SHP77 (cell line): Measurements from ENCODE around the gene BRSK1.

Source experiments
- DNase-seq, 2 experiments: peaks; one replicate each; lab custom pipeline; 2025; lab: John Stamatoyannopoulos, UW

Gene BRSK1

DNA sequence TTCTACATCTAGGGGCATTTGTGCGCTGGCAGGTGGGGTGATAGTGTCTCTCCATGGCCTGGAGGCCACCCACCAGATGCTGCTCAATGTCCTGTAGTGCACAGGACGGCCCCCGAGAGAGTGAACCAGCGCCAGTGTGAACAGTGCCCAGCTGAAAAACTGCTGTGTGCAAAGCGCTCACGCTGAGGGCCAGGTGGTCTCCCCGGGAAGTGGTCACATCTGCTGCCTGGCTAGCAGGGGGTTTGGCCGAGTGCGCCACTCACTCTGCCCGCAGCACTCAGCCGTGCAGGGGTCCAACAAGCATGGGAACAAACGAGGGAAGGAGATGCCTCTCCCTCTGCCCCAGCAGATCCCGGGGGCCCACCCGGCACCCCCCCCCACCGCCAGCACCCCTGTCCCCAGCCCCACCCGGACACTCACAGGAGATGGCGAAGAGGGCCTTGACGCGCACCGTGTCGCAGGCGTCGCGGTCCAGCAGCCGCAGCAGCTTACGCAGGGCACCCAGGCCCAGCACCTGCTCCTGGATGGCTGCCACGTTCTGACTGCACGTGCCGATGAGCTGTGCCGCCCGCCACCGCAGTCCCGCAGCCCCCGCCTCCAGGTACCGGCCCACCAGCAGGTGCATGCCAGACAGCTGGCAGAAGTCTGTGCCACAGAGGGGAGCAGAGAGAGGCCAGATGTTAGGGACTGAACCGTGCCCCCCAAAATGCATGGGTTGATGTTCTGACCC lies 9.7 kb upstream of the BRSK1 start:
- DNase-seq, result peak; percentile 47 to 60

DNA sequence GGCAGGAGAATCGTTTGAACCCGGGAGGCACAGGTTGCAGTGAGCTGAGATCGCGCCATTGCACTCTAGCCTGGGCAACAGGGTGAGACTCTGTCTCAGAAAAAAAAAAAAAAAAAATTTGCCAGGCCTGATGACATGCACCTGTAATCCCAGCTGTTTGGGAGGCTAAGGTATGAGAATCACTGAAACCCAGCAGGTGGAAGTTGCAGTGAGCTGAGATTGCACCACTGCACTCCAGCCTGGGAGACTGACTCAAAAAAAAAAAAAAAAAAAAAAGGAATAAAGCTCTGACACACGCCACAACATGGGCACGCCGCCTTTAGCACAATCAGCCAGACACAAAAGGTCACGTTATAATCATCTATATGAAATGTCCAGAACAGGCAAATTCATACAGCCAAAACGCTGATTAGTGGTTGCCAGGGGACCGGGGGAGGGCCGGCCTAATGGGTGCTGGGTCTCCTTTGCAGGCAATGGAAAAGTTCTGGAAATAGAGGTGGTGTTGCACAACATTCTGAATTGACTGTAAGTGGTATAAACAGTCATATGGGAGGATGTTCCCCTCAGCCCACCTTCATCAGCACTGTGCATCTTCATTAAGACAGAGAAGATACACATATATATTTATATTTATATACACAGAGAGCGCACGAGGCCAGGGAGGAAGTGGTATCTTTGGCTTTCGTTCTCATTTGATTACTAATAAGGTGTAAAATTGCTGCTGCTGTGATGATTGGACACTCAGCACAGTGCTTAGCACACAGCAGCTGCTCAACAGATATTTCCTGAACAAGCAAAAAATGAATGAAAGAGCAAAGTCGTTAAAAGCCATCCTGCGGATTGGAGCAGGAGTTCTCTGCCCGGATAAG lies 7.7 kb upstream of the BRSK1 start:
- no peak for DNase-seq

DNA sequence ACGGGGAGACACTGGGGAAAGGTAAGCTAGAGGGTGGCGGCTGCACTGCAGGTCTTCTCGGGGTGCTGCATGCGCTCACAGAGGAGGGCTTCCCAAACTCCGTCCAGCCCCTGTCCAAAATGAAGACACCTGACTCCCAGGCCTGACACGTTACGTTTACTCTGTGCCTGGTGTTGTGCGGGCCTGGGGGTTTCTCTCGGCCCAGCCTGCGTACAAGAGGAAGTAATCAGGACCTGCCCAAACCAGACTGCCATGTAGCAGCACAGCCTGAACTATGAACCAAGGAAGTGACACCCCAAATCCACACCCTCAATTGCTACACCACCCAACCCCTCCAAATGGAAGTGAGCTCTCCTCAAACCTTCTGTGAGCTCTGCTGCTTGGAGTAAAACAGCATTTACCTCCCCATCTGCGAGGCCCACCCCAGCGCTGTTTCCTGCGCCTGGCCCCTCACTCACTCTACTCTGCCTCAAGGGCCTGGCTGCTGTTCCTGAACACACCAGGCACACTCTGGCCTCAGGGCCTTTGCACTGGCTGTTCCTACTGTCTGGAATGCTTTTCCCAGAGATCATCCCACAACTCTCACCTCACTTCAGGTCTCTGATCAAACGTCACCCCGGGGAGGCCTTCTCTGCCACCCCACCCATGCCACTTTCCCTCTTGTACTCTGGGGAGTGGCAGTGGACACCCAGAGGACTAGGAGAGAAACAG lies 6.9 kb upstream of the BRSK1 start:
- no peak for DNase-seq

DNA sequence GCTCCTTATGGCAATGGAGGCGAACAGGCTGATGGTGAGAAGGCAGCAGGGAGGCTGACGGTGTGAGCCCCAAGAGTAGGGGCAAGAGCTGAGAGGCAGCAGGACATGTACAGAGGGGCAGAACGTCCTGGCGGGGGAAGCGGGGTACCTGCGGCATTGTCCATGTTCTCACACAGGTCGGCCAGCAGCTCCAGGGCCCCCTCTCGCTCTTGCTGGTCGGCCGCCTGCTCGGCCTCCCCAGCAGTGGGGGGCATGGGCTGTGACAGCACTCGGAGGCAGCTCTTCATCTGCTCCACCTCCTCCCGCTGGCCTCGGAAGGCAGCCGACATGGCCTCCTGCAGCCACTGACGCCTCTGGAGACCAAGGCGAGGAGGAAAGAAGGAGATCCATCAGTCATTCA lies 6.3 kb upstream of the BRSK1 start:
- DNase-seq, result no peak

DNA sequence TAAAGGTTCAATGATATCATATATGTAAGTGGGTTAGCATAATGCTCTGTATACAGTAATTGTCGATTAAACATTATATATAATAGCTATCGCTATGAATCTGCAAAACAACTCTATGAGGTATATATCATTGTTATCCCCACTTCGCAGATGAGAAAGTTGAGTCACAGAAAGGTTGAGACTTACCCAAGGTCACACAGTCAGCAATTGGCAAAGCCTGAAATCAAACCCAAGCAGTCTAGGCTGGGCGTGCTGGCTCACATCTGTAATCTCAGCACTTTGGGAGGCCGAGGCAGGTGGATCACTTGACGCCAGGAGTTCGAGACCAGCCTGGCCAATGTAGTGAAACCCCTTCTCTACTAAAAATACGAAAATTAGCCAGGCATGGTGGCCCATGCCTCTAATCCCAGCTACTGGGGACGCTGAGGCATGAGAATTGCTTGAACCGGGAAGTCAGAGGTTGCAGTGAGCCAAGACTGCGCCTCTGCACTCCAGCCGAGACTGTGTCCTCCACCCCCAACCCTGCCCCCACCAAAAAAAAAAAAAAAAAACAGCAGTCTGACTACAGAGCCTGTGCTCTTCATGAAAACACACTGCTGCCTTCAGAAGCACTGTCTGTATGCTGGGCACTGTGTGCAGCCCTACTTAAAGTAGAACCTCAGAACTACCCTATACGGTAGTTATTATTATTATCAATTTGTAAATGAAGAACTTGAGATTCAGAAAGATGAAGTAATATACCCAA lies 5.2 kb upstream of the BRSK1 start:
- DNase-seq, result no peak

DNA sequence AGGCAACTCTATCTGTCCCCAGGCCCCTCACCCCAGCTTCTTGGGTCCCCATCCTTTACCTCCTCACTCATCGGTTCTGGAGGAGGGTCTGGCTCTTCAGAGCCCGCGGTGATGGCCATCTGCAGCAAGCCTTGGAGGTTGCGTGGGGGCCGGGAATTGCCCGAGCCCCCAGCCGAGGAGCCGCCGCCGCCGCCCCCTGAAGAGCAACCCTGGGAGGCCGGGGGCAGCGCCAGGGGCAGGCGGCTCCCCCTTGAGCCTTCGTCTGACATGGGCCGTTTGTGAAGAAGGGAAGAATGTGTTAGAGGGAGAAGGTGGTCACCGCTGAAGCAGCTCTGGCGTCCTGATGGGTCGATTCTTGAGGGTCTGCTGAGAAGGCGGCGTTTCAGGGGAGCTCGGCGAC lies 4.5 kb upstream of the BRSK1 start:
- no peak for DNase-seq

DNA sequence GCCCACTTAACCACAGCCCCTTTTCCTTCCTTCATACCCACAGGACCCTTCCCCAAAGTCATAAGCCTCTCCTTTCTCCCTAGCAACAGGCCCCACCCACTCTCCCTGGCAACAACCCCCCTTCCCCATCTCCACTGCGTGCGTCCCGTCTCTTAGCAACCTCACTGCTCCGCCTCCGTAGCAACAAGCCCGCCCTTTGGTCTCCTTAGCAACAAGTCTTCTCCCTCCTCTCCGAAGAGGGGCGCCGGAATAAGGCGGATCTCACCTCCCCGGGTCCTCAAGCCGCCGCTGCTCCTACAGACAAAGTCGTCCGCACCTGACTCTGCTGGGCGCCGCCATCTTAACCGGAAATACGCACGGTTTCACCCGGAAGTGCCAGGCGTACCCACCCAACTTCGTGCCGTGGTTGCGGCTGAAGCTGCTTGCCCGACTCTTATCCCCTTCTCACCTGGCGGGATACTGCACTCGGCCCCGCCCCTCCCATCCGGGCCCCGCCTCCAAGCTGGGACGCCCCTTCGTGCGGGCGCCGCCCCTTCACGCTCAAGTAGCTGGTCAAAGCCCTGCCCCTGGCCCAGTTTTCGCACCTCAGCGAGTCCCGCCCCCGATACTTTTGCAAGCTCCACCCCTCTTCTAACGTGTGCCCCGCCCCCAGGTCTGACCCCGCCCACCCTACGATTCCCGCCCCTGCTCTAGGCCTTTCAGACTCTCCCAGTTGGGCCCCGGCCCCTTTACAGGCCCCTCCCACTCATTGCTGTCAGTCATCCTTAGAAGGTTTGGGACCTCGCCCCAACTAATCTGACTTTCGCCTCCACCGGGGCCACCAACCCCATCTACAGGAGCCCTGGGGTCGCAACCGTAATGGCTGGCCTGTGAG lies 3.8 kb upstream of the BRSK1 start, which contains the start of gene HSPBP1:
TSS of gene HSPBP1 (minus strand) at position 341 of the 874 bp plus-strand sequence. CDS start 502 bp downstream, outside the sequence.
- peak; percentile 95 for DNase-seq

DNA sequence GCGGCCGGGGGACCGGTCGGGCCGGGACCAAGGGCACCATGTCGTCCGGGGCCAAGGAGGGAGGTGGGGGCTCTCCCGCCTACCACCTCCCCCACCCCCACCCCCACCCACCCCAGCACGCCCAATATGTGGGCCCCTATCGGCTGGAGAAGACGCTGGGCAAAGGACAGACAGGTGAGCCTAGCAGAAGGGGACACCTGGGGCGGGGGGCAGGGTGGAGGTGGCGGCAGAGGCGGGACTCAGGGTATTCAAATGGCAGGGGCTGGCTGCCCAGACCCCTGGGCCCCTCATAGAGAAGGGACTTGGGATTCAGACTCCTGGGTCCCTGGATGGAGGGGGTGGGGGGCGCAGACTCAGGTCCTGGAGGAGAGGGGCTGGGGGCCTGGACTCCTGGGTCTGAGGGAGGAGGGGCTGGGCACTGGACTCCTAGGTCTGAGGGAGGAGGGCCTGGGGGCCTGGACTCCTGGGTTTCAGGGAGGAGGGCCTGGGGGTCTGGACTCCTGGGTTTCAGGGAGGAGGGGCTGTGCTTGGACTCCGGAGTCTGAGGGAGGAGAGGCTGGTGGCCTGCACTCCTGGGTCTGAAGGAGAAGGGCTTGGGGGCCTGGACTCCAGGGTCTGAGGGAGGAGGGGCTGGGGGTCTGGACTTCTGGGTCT lies 735 bp downstream of the BRSK1 start:
- DNase-seq, result no peak

DNA sequence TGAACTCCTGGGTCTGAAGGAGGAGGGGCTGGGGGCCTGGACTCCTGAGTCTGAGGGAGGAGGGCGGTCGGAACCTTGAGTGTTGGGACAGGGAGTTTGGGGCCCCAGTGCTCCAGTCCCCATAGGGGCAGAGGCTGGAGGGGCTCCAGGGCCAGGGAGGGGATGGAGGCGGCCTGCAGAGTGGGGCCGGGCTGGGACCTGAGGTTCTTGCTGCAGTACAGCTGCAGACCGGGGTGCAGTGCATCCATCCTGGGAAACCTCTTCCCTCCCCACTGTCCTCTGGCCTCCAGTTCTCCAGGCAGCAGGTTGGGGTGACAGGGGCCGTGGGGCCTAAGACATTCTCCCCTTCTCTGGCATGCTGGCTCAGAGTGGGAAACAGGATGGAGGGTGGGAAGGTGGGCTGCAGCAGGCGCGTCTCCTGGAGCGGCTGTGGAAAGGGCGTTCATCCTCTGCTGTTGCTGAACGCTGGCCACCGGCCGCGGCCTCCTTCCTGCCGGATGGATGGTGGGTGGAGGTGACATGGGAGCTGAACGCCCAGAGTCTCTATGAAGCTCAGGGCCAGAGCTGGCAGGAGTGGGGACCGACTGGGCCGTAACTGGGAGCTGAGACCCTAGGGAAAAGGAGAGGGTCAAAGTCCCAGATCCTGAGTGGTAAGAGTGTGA lies 1.6 kb downstream of the BRSK1 start:
- DNase-seq, result no peak

DNA sequence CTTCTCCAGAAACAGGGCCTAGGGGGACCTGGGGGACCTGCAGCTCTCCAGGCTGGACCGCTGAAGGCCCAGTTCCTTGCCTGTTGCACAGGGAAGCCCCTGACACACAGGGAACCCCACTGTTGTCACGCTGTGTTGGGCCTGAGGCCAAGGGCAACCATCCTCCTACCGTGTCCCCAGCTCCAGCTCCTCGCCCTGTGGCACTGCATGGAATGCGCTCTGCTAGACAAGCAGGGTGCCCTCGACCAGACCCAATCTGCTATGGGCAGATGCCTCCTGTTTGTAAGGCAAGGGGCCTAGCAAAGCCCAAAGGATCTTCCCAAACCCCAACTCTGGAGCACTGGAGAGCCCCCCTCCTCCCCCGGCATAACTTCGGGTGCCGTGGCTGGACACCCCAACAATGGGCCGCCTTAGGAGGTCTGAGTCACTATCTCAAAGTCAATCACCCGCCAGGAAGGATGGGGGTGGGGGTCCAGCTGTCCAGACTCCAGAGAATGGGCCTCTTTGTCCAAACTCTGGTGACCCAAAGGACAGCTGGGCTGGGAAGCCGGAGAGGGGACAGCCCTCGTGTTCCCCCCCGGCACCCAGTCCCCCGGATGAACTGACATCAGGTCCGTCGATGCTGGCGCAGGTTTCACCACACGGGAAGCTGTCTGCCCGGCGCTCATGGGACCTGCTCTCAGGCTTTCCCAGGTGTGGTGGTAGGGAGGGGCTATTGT lies 3.7 kb downstream of the BRSK1 start:
- no peak for DNase-seq

DNA sequence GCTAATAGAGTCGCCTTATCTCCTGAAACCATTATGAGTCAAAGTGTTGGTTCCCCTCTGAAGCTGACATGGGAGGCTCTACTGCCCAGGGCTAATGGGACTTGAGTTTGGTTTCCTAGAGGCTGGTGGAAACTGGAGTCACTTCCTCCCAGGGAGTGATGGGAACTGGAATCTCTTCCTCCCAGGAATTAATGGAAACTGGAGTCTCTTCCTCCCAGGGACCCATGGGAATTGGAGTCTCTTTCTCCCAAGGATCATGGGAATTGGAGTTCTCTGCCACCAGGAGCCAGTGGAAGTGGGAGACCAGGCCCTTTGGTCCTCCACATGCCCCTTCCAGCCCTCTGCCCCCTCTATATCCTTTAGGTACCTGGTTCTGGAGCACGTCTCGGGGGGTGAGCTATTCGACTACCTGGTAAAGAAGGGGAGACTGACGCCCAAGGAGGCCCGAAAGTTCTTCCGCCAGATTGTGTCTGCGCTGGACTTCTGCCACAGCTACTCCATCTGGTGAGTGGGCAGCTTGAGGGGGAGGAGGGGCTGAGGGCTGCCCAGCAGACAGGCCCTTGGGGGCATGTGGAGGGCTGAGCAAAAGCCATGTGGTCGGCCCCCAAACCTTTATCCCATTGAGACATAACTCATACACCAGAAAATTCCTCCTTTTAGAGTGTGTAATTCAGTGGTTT lies 5.5 kb downstream of the BRSK1 start:
- DNase-seq, result no peak

DNA sequence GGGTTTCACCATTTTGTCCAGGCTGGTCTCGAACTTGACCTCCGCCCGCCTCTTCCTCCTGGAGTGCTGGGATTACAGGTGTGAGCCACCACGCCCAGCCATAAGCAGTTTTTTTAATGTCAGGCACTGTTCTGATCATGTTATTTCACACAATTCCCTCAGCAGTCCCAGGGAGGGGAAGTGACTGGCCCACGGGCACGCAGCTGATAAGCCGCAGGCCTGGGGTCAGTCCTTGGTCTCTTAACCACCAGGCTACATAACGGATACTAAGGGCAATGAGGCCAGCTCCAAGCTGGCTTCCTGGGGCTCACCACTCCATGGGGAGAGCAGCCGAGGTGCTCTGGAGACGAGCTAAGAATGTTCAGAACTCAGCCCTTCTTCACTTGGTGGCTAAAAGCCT lies 13.5 kb downstream of the BRSK1 start:
- no peak for DNase-seq

DNA sequence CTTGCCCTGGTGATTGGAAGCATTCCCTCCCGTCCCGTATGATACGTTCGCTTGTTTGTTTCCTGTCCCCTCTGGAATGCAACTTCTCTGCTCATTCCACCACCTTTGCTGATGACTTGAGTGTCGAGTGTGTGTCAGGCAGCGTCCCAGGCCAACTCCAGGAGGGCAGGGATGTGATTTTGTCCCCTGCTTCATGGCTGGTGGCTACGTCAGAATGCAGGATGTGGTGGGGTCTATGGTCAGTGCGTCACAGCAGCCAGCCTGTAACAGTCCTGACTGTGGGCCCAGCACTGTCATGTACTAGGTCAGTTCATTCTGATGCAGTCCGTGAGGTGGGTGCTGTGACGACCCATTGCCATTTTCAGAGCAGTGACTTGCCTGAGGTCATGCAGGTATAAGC lies 16.2 kb downstream of the BRSK1 start:
- DNase-seq, result no peak

DNA sequence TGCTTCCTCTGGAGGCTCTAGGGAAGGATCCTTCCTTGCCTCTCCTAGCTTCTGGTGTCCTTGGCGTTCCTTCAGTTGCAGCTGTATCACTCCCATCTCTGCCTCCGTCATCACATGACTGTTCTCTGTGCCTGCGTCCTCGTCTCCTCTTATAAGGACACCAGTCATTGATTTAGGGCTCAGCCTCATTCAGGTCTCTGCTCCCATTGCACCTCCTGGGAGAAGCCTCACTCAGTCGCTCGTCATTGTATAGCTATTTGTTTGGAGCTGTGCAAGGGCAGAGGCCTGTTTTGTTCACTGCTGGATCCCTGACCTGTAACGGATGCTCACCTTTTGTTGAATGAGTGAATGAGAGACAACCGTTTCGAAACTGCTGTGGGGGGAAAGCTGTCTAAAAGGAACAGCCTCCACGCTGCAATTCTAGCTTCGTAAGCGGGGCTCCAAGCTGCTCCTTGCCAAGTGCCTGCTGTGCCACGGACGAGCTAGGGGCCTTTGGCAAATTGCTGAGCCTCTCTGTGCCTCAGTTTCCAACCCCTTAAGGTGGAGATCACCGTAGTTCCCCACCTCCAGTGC lies 17.2 kb downstream of the BRSK1 start:
- no peak for DNase-seq

DNA sequence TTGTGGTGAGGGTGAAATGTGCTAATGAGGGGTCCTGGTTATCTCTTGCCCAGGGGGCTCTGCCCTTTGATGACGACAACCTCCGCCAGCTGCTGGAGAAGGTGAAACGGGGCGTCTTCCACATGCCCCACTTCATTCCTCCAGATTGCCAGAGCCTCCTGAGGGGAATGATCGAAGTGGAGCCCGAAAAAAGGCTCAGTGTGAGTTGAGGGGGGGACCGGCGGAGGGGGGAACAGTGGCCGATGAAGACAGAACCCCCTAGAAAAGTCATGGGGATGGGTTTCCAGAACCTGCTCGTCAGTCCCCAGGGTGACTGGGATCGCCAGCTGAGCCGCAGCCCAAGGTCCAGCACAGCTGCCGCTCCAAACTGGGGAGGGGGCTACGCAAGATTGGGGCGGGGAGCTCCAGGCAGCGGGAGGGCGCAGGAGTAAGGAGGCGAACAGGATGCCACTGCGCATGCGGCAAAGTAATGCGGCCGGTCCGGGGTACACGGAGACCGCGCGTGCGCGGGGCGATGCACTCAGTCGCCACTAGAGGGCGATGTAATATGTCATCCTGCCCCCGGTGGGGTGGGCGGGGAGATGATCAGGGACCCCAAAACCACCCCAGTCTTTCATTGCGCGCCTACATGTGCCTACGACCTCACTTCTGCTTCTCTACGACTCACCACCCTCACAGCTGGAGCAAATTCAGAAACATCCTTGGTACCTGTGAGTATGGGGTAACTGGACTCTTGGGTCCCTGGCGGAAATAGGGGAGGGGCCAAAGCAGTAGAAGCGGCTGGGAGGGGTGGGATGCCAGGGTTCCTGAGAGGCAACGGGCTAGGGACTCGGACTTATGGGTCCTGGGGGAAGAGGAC lies 17.9 kb downstream of the BRSK1 start:
- DNase-seq, result peak; percentile 66 to 70

DNA sequence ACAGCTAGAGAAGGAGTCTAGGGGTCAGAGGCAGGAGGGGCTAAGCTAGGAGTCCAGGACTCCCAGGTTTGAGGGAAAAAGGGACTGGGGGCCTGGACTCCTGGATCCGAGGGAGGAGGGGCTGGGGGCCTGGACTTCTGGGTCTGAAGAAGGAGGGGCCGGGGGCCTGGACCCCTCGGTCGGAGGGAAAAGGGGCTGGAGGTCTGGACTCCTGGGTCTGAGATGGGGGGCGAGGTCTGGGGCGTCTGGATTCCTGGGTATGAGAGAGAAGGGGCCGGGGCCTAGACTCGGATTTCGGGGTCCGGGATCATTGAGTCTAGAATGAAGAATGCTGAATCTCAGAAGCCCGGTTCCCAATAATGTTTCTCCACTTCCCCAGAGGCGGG lies 18.5 kb downstream of the BRSK1 start:
- DNase-seq, result no peak

DNA sequence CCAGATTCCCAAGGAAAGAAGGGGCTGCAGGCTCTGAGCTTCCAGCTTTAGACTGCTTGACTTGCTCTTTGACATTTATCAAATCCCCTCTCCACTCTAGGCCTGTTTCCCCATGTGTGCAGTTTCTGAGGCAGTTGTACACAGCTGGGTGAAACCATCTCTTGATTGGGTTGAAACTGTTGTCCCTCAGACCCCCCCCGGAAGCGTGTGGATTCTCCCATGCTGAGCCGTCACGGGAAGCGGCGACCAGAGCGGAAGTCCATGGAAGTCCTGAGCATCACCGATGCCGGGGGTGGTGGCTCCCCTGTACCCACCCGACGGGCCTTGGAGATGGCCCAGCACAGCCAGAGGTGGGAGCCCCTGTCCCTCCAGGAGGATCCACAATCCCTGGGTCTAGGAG lies 19.7 kb downstream of the BRSK1 start:
- no peak for DNase-seq
